ENCODE results near the gene HOXA2.

HOXA2 gene

DNA sequence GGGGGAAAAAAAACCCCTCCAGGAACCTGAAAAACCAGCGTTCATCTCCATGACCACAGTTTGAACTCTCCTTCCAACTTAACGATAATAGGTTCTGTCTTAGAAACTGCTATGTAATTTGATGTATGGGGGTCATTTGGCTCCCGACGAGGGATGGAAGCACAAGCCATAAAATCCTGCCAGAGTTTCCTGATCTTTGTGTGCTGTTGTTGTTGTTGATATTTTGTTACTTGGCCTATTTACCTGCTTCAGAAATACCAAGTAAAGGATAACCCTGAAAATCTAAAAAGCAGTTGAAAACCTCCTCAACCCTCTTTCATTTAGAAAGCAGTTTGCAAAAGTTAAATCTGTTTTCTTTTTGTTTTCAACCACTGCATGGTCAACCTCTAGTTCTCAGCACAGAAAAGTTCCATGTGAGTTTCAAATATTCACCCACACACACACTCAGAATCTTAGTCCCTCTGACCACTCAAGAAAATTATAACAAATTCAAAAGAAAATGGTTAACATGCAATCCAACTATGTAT, 9.3 kb upstream of the HOXA2 start:
- H3K27me3 Mint-ChIP-seq: peaks cover 9% of the 10 kb centered on the region
- no peak overlapping the region for H3K27ac Mint-ChIP-seq
- H3K4me3 Mint-ChIP-seq: no peak overlapping the region
- no peak for ATAC-seq
- H3K9me3 Mint-ChIP-seq: peaks cover 3% of the 10 kb centered on the region
- H3K4me1 Mint-ChIP-seq: no peaks in the 10 kb centered on the region
- H3K36me3 Mint-ChIP-seq: peaks cover 5% of the 10 kb centered on the region

GRCh38 chr7:27111042-27111750, 8.7 kb upstream of the HOXA2 start:
- Mint-ChIP-seq H3K36me3 (peaks cover 5% of the 10 kb centered on the region), H3K4me3 (no peak overlapping the region), H3K9me3 (peaks cover 3% of the 10 kb centered on the region), H3K27ac (no peak overlapping the region), H3K27me3 (peaks cover 9% of the 10 kb centered on the region), H3K4me1 (no peaks in the 10 kb centered on the region)
- ATAC-seq: no peak

GRCh38 chr7:27110186-27111031, 7.9 kb upstream of the HOXA2 start:
- peak; percentile 36 for ATAC-seq
- H3K36me3 Mint-ChIP-seq: peaks cover 5% of the 10 kb centered on the region
- H3K4me1 Mint-ChIP-seq: no peaks in the 10 kb centered on the region

GRCh38 chr7:27109466-27110185, 7.1 kb upstream of the HOXA2 start:
- Mint-ChIP-seq H3K27ac (no peak overlapping the region), H3K4me3 (no peak overlapping the region), H3K4me1 (no peaks in the 10 kb centered on the region), H3K9me3 (peaks cover 3% of the 10 kb centered on the region), H3K36me3 (peaks cover 5% of the 10 kb centered on the region), H3K27me3 (peaks cover 16% of the 10 kb centered on the region)
- ATAC-seq: no peak

More at GRCh38 chr7:27110186-27111031, 7.9 kb upstream of the HOXA2 start:
- H3K4me3 Mint-ChIP-seq: no peak overlapping the region
- no peak overlapping the region for H3K27ac Mint-ChIP-seq
- H3K27me3 Mint-ChIP-seq: peaks cover 9% of the 10 kb centered on the region
- peaks cover 3% of the 10 kb centered on the region for H3K9me3 Mint-ChIP-seq

GRCh38 chr7:27108390-27109127, 6.1 kb upstream of the HOXA2 start:
- no peak for ATAC-seq
- Mint-ChIP-seq H3K36me3 (peaks cover 5% of the 10 kb centered on the region), H3K4me1 (no peaks in the 10 kb centered on the region), H3K27ac (no peak overlapping the region), H3K27me3 (peaks cover 26% of the 10 kb centered on the region), H3K4me3 (no peak overlapping the region), H3K9me3 (peaks cover 3% of the 10 kb centered on the region)

DNA sequence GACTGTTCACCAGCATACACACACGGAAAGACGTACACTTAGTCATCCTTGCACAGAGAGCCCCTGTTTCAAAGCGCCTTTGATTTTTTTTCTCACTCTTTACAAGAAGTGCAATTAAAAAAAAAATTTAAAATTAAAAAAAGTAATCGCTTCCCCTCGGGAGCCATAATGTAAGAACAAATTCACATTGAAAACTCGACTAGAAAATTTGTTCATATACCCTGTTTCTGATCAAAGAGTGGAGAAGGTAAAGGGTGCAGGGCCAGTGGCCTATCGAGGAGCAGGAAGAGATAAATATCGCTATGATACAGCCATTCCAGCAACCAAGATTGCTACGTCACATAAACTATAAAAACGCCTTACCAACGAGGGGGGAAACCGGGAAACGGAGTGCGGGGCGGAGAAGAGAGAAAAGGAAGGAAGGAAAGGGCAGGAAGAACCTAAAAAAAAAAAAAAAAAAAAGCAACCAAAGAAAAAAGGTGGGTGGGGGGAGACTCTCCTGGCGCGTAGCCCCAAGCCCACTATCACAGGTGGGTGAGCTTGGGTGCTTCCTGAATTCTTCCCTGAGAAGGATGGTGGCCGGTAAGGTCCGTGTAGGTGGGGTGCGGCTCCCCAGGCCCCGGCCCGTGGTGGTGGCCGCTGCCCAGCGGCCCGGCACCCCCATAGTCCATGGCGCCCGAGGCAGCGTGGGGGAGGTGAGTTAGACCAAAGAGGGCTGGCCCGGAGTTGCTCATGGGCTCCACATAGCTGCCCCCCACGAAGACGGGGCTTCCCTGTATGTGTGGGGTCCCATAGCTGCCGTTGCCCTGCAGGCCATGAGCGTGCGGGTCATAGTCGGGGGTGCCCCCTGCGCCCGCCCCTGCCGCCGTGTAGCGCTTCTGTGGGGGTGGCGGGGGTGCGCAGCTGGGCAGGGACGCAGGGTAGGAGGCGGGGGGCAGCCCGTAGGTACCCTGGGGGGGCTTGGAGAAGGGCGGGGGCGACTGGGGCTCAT, 5.2 kb upstream of the HOXA2 start:
- no peak for ATAC-seq
- Mint-ChIP-seq H3K36me3 (peaks cover 5% of the 10 kb centered on the region), H3K9me3 (peaks cover 3% of the 10 kb centered on the region), H3K4me3 (no peak overlapping the region), H3K4me1 (peaks cover 6% of the 10 kb centered on the region), H3K27ac (no peak overlapping the region), H3K27me3 (peaks cover 35% of the 10 kb centered on the region)

DNA sequence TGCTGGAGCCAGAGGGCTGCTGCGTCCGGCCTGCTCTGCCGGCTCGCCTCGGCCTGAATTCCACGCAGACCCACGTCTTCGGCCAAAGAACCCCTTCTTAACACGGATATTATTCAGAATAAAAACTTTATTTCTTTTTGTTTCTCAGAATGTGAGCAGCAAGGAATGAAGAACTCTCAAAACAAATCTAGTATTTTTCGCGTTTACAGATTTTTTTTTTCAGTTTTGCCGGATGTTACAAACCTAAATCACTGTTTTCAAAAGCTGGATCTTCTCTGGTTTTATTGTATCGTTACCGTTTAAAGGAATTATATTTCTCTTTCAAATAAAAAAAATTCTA, 4.4 kb upstream of the HOXA2 start:
- Mint-ChIP-seq H3K4me1 (peaks cover 11% of the 10 kb centered on the region), H3K27ac (no peak overlapping the region), H3K36me3 (peaks cover 6% of the 10 kb centered on the region), H3K27me3 (peaks cover 43% of the 10 kb centered on the region), H3K4me3 (no peak overlapping the region), H3K9me3 (peaks cover 3% of the 10 kb centered on the region)
- ATAC-seq: no peak

GRCh38 chr7:27106181-27106900, 3.9 kb upstream of the HOXA2 start:
- H3K4me1 Mint-ChIP-seq: peaks cover 11% of the 10 kb centered on the region
- H3K27me3 Mint-ChIP-seq: peaks cover 48% of the 10 kb centered on the region
- no peak overlapping the region for H3K27ac Mint-ChIP-seq
- ATAC-seq: no peak
- H3K9me3 Mint-ChIP-seq: peaks cover 3% of the 10 kb centered on the region
- H3K36me3 Mint-ChIP-seq: peaks cover 11% of the 10 kb centered on the region
- no peak overlapping the region for H3K4me3 Mint-ChIP-seq

- Mint-ChIP-seq H3K4me1 (peaks cover 11% of the 10 kb centered on the region), H3K36me3 (peaks cover 20% of the 10 kb centered on the region), H3K9me3 (peaks cover 3% of the 10 kb centered on the region), H3K27ac (no peak overlapping the region), H3K27me3 (peaks cover 57% of the 10 kb centered on the region), H3K4me3 (no peak overlapping the region)
- no peak for ATAC-seq
These were observed 3.0 kb upstream of the HOXA2 start for GRCh38 chr7:27105301-27106031.

GRCh38 chr7:27104341-27105058, 2.0 kb upstream of the HOXA2 start:
- ATAC-seq: no peak
- no peak overlapping the region for H3K27ac Mint-ChIP-seq
- H3K9me3 Mint-ChIP-seq: peaks cover 3% of the 10 kb centered on the region
- H3K4me1 Mint-ChIP-seq: peaks cover 11% of the 10 kb centered on the region
- peaks cover 29% of the 10 kb centered on the region for H3K36me3 Mint-ChIP-seq
- H3K27me3 Mint-ChIP-seq: peaks cover 67% of the 10 kb centered on the region
- H3K4me3 Mint-ChIP-seq: no peak overlapping the region

DNA sequence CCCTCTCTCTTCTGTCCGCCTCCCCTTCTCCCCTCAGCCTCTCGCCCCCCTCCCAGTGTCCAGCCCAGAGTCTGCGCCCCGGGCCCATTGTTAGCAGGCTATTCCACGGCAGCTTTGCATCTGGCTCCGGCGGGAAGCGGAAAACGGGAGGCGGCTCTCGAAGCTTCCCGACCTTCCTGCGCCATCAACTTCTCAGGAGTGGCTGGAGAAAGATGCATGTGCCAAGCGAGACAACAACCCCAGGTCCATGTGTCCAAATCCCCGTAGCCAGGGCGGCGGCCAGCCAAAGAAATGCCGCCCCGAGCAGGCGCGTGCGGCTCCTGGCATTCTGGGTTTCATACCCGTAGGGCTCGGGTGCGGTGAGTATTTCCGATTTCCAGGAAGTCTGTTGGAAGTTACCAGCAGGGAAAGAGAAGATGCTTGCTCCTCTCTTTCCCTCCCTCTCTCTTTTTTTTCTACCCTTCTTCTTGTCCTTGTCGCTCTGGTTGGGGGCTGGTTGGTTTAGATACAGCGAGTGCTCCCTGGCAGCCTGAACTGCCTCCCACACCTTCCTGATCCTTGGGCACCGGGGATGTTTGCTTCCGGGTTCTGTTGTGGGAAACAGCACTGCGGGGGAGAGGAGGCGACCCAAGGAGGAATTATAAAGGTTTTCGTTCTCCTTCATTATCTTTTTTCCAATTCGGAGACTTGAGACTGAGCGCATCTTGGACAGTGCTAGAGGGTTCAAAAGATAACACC, 1.2 kb upstream of the HOXA2 start:
- peaks cover 3% of the 10 kb centered on the region for H3K9me3 Mint-ChIP-seq
- H3K4me1 Mint-ChIP-seq: peaks cover 15% of the 10 kb centered on the region
- no peak overlapping the region for H3K4me3 Mint-ChIP-seq
- H3K36me3 Mint-ChIP-seq: peaks cover 37% of the 10 kb centered on the region
- no peak overlapping the region for H3K27ac Mint-ChIP-seq
- no peak for ATAC-seq
- H3K27me3 Mint-ChIP-seq: peaks cover 75% of the 10 kb centered on the region
